Stimulated activated naive CD4-positive, alpha-beta T cell treated with Interleukin-2 at 50 U/mL for 16 hours (primary cell): ENCODE data around the gene PFN3.
"Not testable (repeated sequence)": the region's sequence is repeated elsewhere in the genome, so short reads cannot be mapped to it uniquely, and the experiment has no call there.

Experiments used
- DNase-seq: peaks from one replicate; lab custom pipeline; 2025; lab: John Stamatoyannopoulos, UW

Gene PFN3

GRCh38 chr5:177372034-177372896 is 28.2 kb downstream of the PFN3 start:
- peak; percentile 32 for DNase-seq

GRCh38 chr5:177371120-177372033 is 29.1 kb downstream of the PFN3 start:
- no peak for DNase-seq

GRCh38 chr5:177370488-177371119 is 29.9 kb downstream of the PFN3 start:
- DNase-seq: peak; percentile 39

GRCh38 chr5:177369645-177370440 is 30.6 kb downstream of the PFN3 start:
- no peak for DNase-seq

- DNase-seq: peak; percentile 15
Measured at GRCh38 chr5:177368869-177369644, 31.4 kb downstream of the PFN3 start.

- no peak for DNase-seq
Measured at GRCh38 chr5:177367981-177368868, 32.2 kb downstream of the PFN3 start.

GRCh38 chr5:177367323-177367848 is 33.1 kb downstream of the PFN3 start:
- no peak for DNase-seq

- DNase-seq: no peak
Measured at GRCh38 chr5:177366528-177367322, 33.7 kb downstream of the PFN3 start.

GRCh38 chr5:177365845-177366527 is 34.5 kb downstream of the PFN3 start:
- no peak for DNase-seq

GRCh38 chr5:177364159-177364962 is 36.1 kb downstream of the PFN3 start:
- DNase-seq: peak; percentile 43

GRCh38 chr5:177363565-177363964 is 36.9 kb downstream of the PFN3 start:
- no peak for DNase-seq

- peak; percentile 67 for DNase-seq
Measured at GRCh38 chr5:177362610-177363507, 37.6 kb downstream of the PFN3 start.

- no peak for DNase-seq
Measured at GRCh38 chr5:177362292-177362609, 38.2 kb downstream of the PFN3 start.

- DNase-seq: no peak
Measured at GRCh38 chr5:177361418-177362291, 38.8 kb downstream of the PFN3 start.

GRCh38 chr5:177360740-177361139 is 39.7 kb downstream of the PFN3 start:
- DNase-seq: not testable (repeated sequence)
